Loucy (cell line): ENCODE measurements around the gene PPP1R9B.

Experiments used
- EZH2phosphoT487 ChIP-seq: fragments of 200-600 bp; IDR thresholded peaks from 2 replicates; pipeline ENCODE4 v1.6.1; 2018; ENCODE audit warnings: antibody characterized with exemption, mild to moderate bottlenecking, moderate library complexity, borderline replicate concordance
- TF ChIP-seq, protein P1 (sequence below): fragments of 200-600 bp; sonication (generic); conservative IDR thresholded peaks from 2 replicates; pipeline ENCODE4 v1.5.1; 2014; ENCODE audit warnings: mild to moderate bottlenecking, antibody characterized with exemption, low read length

DNA sequence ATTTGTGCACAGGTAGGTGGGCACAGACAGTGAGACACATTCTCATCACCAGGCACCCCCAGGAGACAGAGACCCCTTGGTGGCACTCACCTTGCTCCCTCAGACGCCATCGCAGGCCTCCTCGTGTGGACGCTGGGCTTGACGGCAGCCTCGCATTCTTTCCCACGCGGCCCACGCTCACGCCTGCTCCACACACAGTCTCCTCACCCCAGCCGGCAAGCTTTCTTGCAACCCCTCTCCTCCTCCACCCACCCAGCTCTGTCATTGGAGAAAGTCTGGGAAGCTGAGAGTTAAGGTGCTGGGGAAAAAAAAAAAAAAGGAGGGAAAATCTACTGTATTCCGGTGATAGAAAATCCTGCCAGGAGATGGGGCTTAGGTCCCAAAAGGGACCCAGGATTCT lies 30.1 kb upstream of the PPP1R9B start:
- TF ChIP-seq, protein P1, sequence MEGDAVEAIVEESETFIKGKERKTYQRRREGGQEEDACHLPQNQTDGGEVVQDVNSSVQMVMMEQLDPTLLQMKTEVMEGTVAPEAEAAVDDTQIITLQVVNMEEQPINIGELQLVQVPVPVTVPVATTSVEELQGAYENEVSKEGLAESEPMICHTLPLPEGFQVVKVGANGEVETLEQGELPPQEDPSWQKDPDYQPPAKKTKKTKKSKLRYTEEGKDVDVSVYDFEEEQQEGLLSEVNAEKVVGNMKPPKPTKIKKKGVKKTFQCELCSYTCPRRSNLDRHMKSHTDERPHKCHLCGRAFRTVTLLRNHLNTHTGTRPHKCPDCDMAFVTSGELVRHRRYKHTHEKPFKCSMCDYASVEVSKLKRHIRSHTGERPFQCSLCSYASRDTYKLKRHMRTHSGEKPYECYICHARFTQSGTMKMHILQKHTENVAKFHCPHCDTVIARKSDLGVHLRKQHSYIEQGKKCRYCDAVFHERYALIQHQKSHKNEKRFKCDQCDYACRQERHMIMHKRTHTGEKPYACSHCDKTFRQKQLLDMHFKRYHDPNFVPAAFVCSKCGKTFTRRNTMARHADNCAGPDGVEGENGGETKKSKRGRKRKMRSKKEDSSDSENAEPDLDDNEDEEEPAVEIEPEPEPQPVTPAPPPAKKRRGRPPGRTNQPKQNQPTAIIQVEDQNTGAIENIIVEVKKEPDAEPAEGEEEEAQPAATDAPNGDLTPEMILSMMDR, result no peak
- no peak for TF ChIP-seq EZH2phosphoT487
